Smooth muscle cell (in vitro differentiated cells): ENCODE data around the gene ACTN4. TPM values are rescaled to one million over a fixed set of nuclear protein-coding genes. Genes with fewer than 3 reads are reported as not detected.

Source experiments
- DNase-seq: peaks from one replicate; lab custom pipeline; 2025; ENCODE audit not compliant: unreplicated experiment; lab: John Stamatoyannopoulos, UW
- H2AFZ ChIP-seq: fragments of 200-600 bp; sonication (generic); 2 replicates; pipeline ENCODE4 v1.6.0; 2016; ENCODE audit warnings: antibody characterized with exemption, low read depth, mild to moderate bottlenecking
- H3F3A ChIP-seq: fragments of 200-600 bp; sonication (generic); 2 replicates; pipeline ENCODE4 v1.6.0; 2017; ENCODE audit warnings: antibody characterized with exemption, low read depth
- H3K27ac ChIP-seq: fragments of 200-600 bp; sonication (generic); 2 replicates; pipeline ENCODE4 v1.5.1; 2016; ENCODE audit warnings: low read depth, mild to moderate bottlenecking
- H3K27me3 ChIP-seq: fragments of 200-600 bp; sonication (generic); 2 replicates; pipeline ENCODE4 v1.6.1; 2016; ENCODE audit warnings: low read depth, mild to moderate bottlenecking
- H3K36me3 ChIP-seq: fragments of 200-600 bp; sonication (generic); 2 replicates; pipeline ENCODE4 v1.5.1; 2016; ENCODE audit warnings: low read depth
- H3K4me1 ChIP-seq: fragments of 200-600 bp; sonication (generic); 2 replicates; pipeline ENCODE4 v1.5.1; 2016; ENCODE audit warnings: low read depth
- H3K4me2 ChIP-seq: fragments of 200-600 bp; sonication (generic); 2 replicates; pipeline ENCODE4 v1.6.0; 2016; ENCODE audit warnings: mild to moderate bottlenecking
- H3K4me3 ChIP-seq: fragments of 200-600 bp; sonication (generic); 2 replicates; pipeline ENCODE4 v1.5.1; 2016; ENCODE audit warnings: mild to moderate bottlenecking
- H3K79me2 ChIP-seq: fragments of 200-600 bp; sonication (generic); 2 replicates; pipeline ENCODE4 v1.6.0; 2016; ENCODE audit warnings: low read depth, mild to moderate bottlenecking
- H3K9ac ChIP-seq: fragments of 200-600 bp; sonication (generic); 2 replicates; pipeline ENCODE4 v1.6.0; 2016; ENCODE audit warnings: low read depth
- H3K9me3 ChIP-seq: fragments of 200-600 bp; sonication (generic); replicated peaks from 2 replicates; pipeline ENCODE4 v1.5.1; 2016; ENCODE audit warnings: low read depth
- H4K20me1 ChIP-seq: fragments of 200-600 bp; sonication (generic); 2 replicates; pipeline ENCODE4 v1.6.0; 2016; ENCODE audit warnings: low read depth
- WGBS: methylation state at CpG from one replicate; pipeline ENCODE4 v1.1.7; 2016; ENCODE audit warnings: low lambda C conversion rate; 5-methylcytosine and 5-hydroxymethylcytosine counted together
- polyA plus RNA-seq: library from polyadenylated mRNA; unstranded; fragments of >200 nt; fragmentation: Nextera tagmentation; extraction: Ambion mirVana; gene quantifications from 2 replicates; pipeline ENCODE4 v1.2.1, GENCODE V29; 2016
- total RNA-seq: library from RNA; depleted of rRNA; stranded (reverse); fragments of >200 nt; gene quantifications from 2 replicates; pipeline ENCODE4 v1.2.3, GENCODE V29; 2014
- TF ChIP-seq, protein P1 (sequence below): fragments of 200-600 bp; sonication (generic); IDR thresholded peaks from 2 replicates; pipeline ENCODE4 v1.5.1; 2017; ENCODE audit warnings: borderline replicate concordance, mild to moderate bottlenecking, antibody characterized with exemption; ENCODE audit not compliant: insufficient read depth, poor library complexity, severe bottlenecking

ACTN4 gene
- total and polyA plus RNA-seq, 2 experiments from 2014 or later = 53.8 to 311 TPM

DNA sequence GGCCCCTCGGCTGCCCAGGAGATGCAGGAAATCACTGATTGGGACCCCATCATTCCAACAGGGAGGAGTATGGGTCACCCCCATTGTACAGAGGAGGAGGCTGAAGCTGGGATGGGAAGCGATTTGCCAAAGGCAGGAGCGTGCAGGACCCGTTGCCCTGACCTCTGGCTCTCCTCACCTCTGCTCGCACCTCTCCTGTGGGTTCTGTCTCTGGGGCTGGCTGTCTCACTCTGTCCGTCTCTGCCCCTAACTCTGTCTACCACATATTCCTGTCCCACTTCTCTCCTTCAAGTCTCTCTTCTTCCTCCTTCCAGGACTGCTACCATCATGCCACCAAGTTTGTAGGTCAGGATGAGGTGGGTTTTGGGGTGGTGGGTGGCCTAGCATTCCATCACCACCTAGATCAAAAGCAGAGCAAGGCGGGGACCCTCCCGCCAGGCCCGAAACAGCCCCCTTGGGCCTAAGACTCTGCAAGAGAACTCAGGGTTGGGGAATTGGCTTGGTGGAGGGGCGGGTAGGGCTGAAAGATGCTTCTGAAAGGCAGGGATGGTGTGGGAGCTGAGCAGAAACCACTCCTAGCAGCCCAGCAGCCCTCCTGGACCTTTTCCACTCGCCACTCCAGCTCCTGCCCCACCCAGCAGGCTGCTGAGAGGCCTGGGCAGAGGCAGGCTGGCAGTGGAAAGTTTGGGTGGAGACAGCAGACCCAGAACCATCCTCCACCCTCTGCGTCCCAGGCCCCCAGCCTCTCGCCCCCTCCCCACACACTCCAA, 126.9 kb downstream of the ACTN4 start:
- no peaks in the 10 kb centered on the region for H3K79me2 ChIP-seq
- no peaks in the 10 kb centered on the region for H3K27me3 ChIP-seq
- H3F3A ChIP-seq = no peaks in the 10 kb centered on the region
- H3K36me3 ChIP-seq = no peaks in the 10 kb centered on the region
- no peak for DNase-seq
- H3K27ac ChIP-seq = no peak overlapping the region
- H3K9me3 ChIP-seq = no peaks in the 10 kb centered on the region
- no peak overlapping the region for H2AFZ ChIP-seq
- WGBS = 88% methylated on average over 12 of the region's 13 CpGs
- no peak overlapping the region for H3K9ac ChIP-seq
- H3K4me1 ChIP-seq = no peaks in the 10 kb centered on the region
- no peaks in the 10 kb centered on the region for H4K20me1 ChIP-seq
- no peak overlapping the region for H3K4me3 ChIP-seq
- TF ChIP-seq, protein P1, sequence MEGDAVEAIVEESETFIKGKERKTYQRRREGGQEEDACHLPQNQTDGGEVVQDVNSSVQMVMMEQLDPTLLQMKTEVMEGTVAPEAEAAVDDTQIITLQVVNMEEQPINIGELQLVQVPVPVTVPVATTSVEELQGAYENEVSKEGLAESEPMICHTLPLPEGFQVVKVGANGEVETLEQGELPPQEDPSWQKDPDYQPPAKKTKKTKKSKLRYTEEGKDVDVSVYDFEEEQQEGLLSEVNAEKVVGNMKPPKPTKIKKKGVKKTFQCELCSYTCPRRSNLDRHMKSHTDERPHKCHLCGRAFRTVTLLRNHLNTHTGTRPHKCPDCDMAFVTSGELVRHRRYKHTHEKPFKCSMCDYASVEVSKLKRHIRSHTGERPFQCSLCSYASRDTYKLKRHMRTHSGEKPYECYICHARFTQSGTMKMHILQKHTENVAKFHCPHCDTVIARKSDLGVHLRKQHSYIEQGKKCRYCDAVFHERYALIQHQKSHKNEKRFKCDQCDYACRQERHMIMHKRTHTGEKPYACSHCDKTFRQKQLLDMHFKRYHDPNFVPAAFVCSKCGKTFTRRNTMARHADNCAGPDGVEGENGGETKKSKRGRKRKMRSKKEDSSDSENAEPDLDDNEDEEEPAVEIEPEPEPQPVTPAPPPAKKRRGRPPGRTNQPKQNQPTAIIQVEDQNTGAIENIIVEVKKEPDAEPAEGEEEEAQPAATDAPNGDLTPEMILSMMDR = no peak
- H3K4me2 ChIP-seq = no peak overlapping the region

DNA sequence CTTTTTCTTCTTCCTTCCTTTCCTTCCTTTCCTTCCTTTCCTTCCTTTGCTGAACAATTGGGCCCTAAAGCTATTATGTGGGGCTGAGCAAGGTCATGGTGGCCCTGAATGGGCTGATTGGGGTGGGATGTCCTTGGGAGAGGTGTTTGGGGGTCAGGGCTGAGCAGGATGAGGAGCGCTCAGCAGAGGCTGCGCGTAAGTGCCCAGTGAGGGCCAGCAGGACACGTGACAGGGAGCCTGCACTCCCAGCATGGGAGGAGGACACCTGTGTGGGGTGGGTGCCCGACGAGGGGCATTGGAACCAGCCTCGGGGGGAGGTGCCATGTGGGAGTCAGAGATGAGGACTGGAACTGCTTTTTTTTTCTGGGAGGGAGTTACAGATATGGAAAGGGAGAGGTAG, 131.3 kb downstream of the ACTN4 start:
- Histone ChIP-seq H3K36me3 (no peaks in the 10 kb centered on the region), H3K4me1 (no peaks in the 10 kb centered on the region), H3K9ac (no peak overlapping the region), H3F3A (no peaks in the 10 kb centered on the region), H3K9me3 (no peaks in the 10 kb centered on the region), H4K20me1 (no peaks in the 10 kb centered on the region), H3K27ac (no peak overlapping the region), H2AFZ (no peak overlapping the region), H3K4me3 (no peak overlapping the region), H3K27me3 (no peaks in the 10 kb centered on the region), H3K79me2 (no peaks in the 10 kb centered on the region), H3K4me2 (no peak overlapping the region)
- DNase-seq = no peak
- TF ChIP-seq, protein P1 = no peak
- 80% methylated on average over 7 of the region's 7 CpGs for WGBS

DNA sequence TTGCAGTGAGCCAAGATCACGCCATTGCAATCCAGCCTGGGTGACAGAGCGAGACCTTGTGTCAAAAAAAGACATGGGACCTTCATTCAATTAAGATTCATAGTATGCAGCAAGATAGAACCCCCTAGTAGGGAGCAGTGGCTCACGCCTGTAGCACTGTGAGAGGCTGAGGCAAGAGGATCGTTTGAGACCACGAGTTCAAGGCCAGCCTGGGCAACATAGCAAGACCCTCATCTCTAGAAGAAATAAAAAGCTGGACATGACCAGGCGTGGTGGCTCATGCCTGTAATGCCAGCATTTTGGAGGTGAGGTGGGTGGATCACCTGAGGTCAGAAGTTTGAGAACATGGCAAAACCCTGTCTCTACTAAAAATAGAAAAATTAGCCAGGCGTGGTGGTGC, 133.0 kb downstream of the ACTN4 start:
- WGBS = 96% methylated on average over 7 of the region's 7 CpGs

More for the DNA sequence above, 133.0 kb downstream of the ACTN4 start:
- Histone ChIP-seq H3K4me3 (no peak overlapping the region), H3K27me3 (no peaks in the 10 kb centered on the region), H3F3A (no peaks in the 10 kb centered on the region), H3K36me3 (no peaks in the 10 kb centered on the region), H2AFZ (no peak overlapping the region), H3K9me3 (no peaks in the 10 kb centered on the region), H3K4me1 (no peaks in the 10 kb centered on the region), H3K4me2 (no peak overlapping the region), H4K20me1 (no peaks in the 10 kb centered on the region), H3K79me2 (no peaks in the 10 kb centered on the region), H3K27ac (no peak overlapping the region), H3K9ac (no peak overlapping the region)
- no peak for DNase-seq
- TF ChIP-seq, protein P1 = no peak
